SK-N-DZ (cell line): ENCODE data around the gene SLC50A1. TPM values are rescaled to one million over a fixed set of nuclear protein-coding genes. Genes with fewer than 3 reads are reported as not detected.
A peak's percentile ranks its signal among the peaks of the same experiment; 100 is the strongest.

ENCODE experiments used
- DNase-seq: peaks from one replicate; pipeline ENCODE4 v3.0.0-alpha.2; 2015; ENCODE audit warnings: low spot score
- polyA plus RNA-seq, 2 experiments: library from polyadenylated mRNA; depleted of rRNA; stranded (reverse); fragments of >200 nt; gene quantifications; 2 replicates each; pipeline ENCODE4 v1.2.3, GENCODE V29; 2014

Gene SLC50A1
- polyA plus RNA-seq (2014; cell fraction: cytosol; rRNA removed) = 37.2 and 42.8 TPM in 2 replicates
- polyA plus RNA-seq (2014; cell fraction: nucleus; rRNA removed) = 18.7 and 19.9 TPM in 2 replicates

GRCh38 chr1:155135415-155136028 is at the start of gene SLC50A1:
SLC50A1 (plus strand) TSS chr1:155135852; CDS start chr1:155135912, 60 bp downstream.
- DNase-seq = peak; percentile 96

- DNase-seq = peak; percentile 70
Observed at GRCh38 chr1:155086128-155086741, 49.4 kb upstream of the SLC50A1 start.

- DNase-seq = no peak
Observed at GRCh38 chr1:155086856-155087535, 48.7 kb upstream of the SLC50A1 start.

GRCh38 chr1:155091071-155092051 is 44.3 kb upstream of the SLC50A1 start:
- peak; percentile 89 for DNase-seq

- DNase-seq = no peak
Observed at GRCh38 chr1:155092131-155092530, 43.5 kb upstream of the SLC50A1 start.

- DNase-seq = no peak
Observed at GRCh38 chr1:155092641-155093040, 43.0 kb upstream of the SLC50A1 start.

- DNase-seq = peak; percentile 78
Observed at GRCh38 chr1:155093911-155094621, 41.6 kb upstream of the SLC50A1 start.

GRCh38 chr1:155094622-155094948 is 41.1 kb upstream of the SLC50A1 start:
- no peak for DNase-seq

GRCh38 chr1:155099331-155099730 is 36.3 kb upstream of the SLC50A1 start:
- DNase-seq = no peak

GRCh38 chr1:155103325-155103724 is 32.3 kb upstream of the SLC50A1 start:
- DNase-seq = no peak

- DNase-seq = no peak
Observed at GRCh38 chr1:155104605-155105534, 30.8 kb upstream of the SLC50A1 start.

GRCh38 chr1:155105604-155106011 is 30.0 kb upstream of the SLC50A1 start:
- no peak for DNase-seq

- no peak for DNase-seq
Observed at GRCh38 chr1:155106862-155107261, 28.8 kb upstream of the SLC50A1 start.

- DNase-seq = no peak
Observed at GRCh38 chr1:155107309-155108264, 28.1 kb upstream of the SLC50A1 start.

GRCh38 chr1:155108296-155108695 is 27.4 kb upstream of the SLC50A1 start:
- no peak for DNase-seq

GRCh38 chr1:155110381-155110780 is 25.3 kb upstream of the SLC50A1 start:
- DNase-seq = no peak

- no peak for DNase-seq
Observed at GRCh38 chr1:155110826-155111225, 24.8 kb upstream of the SLC50A1 start.

GRCh38 chr1:155113450-155113980 is 22.1 kb upstream of the SLC50A1 start:
- no peak for DNase-seq
